GM03348 (cell line): ENCODE results near the gene ASB11.

Experiments used
- DNase-seq: peaks from one replicate; pipeline ENCODE4 v3.0.0; 2012; ENCODE audit warnings: low spot score

ASB11 gene

GRCh38 chrX:15315509-15315908 lies at the start of gene ASB11:
Gene ASB11 (minus strand): TSS chrX:15315640. CDS start chrX:15315605, 35 bp downstream.
- DNase-seq: no peak

GRCh38 chrX:15359701-15360100 lies 44.3 kb upstream of the ASB11 start:
- no peak for DNase-seq

GRCh38 chrX:15358533-15358932 lies 43.1 kb upstream of the ASB11 start:
- no peak for DNase-seq

GRCh38 chrX:15356444-15356843 lies 41.0 kb upstream of the ASB11 start:
- DNase-seq: peak; percentile 25

- DNase-seq: no peak
Observed at GRCh38 chrX:15350329-15350996, 35.0 kb upstream of the ASB11 start.

GRCh38 chrX:15349046-15349445 lies 33.6 kb upstream of the ASB11 start:
- peak; percentile 30 for DNase-seq

GRCh38 chrX:15345976-15346375 lies 30.5 kb upstream of the ASB11 start:
- DNase-seq: no peak

GRCh38 chrX:15344106-15344505 lies 28.7 kb upstream of the ASB11 start:
- no peak for DNase-seq

GRCh38 chrX:15343075-15343476 lies 27.6 kb upstream of the ASB11 start:
- peak; percentile 6 for DNase-seq

- no peak for DNase-seq
Observed at GRCh38 chrX:15340867-15341266, 25.4 kb upstream of the ASB11 start.

GRCh38 chrX:15336023-15336413 lies 20.6 kb upstream of the ASB11 start:
- DNase-seq: peak; percentile 9

GRCh38 chrX:15335135-15336022 lies 19.9 kb upstream of the ASB11 start, which contains the start of gene PIGA:
Gene PIGA (minus strand): TSS chrX:15335523. CDS start chrX:15331930, 3,593 bp downstream.
- DNase-seq: peak; percentile 95

- DNase-seq: peak; percentile 13
Observed at GRCh38 chrX:15334561-15334960, 19.1 kb upstream of the ASB11 start.

- no peak for DNase-seq
Observed at GRCh38 chrX:15328821-15329220, 13.4 kb upstream of the ASB11 start.

- DNase-seq: no peak
Observed at GRCh38 chrX:15328131-15328530, 12.7 kb upstream of the ASB11 start.

- DNase-seq: no peak
Observed at GRCh38 chrX:15322472-15322871, 7.0 kb upstream of the ASB11 start.

- no peak for DNase-seq
Observed at GRCh38 chrX:15322072-15322471, 6.6 kb upstream of the ASB11 start.

- DNase-seq: no peak
Observed at GRCh38 chrX:15321447-15321846, 6.0 kb upstream of the ASB11 start.

GRCh38 chrX:15320297-15320696 lies 4.9 kb upstream of the ASB11 start:
- no peak for DNase-seq

- no peak for DNase-seq
Observed at GRCh38 chrX:15319075-15319474, 3.6 kb upstream of the ASB11 start.

GRCh38 chrX:15314472-15314871 lies 968 bp downstream of the ASB11 start:
- no peak for DNase-seq

GRCh38 chrX:15311119-15311518 lies 4.3 kb downstream of the ASB11 start:
- DNase-seq: no peak

GRCh38 chrX:15310117-15310516 lies 5.3 kb downstream of the ASB11 start:
- peak; percentile 8 for DNase-seq
